ENCODE measurements around the gene DOLK.
"Not testable (repeated sequence)": the region's sequence is repeated elsewhere in the genome, so short reads cannot be mapped to it uniquely, and the experiment has no call there.

The DOLK gene

GRCh38 chr9:128972956-128973355 lies 25.6 kb upstream of the DOLK start:
- no peak for DNase-seq (ENCODE audit: low read depth)
- H3K4me3 ChIP-seq (ENCODE audit: low read depth, low read length): no peak overlapping the region
- TF ChIP-seq CTCF (IDR thresholded peaks at IDR 0.05; ENCODE audit: low read depth, low read length, missing control alignments): no peak

- H3K4me3 ChIP-seq (ENCODE audit: low read depth, low read length): no peak overlapping the region
- no peak for TF ChIP-seq CTCF (IDR thresholded peaks at IDR 0.05; ENCODE audit: low read depth, low read length, missing control alignments)
- DNase-seq (ENCODE audit: low read depth): no peak
Observed at GRCh38 chr9:128969491-128969890, 22.1 kb upstream of the DOLK start.

GRCh38 chr9:128961403-128961802 lies 14.0 kb upstream of the DOLK start:
- DNase-seq (ENCODE audit: low read depth); H3K4me3 ChIP-seq (ENCODE audit: low read depth, low read length): not testable (repeated sequence)

- peak overlapping the region; percentile 98 for H3K4me3 ChIP-seq (ENCODE audit: low read depth, low read length)
- no peak for TF ChIP-seq CTCF (IDR thresholded peaks at IDR 0.05; ENCODE audit: low read depth, low read length, missing control alignments)
- DNase-seq (ENCODE audit: low read depth): no peak
Observed at GRCh38 chr9:128947277-128947526, 201 bp downstream of the DOLK start.

- no peak for TF ChIP-seq CTCF (IDR thresholded peaks at IDR 0.05; ENCODE audit: low read depth, low read length, missing control alignments)
- DNase-seq (ENCODE audit: low read depth): no peak
Observed at GRCh38 chr9:128946571-128947276, 679 bp downstream of the DOLK start.

GRCh38 chr9:128945798-128946501 lies 1.5 kb downstream of the DOLK start:
- no peak for DNase-seq (ENCODE audit: low read depth)
- no peak for TF ChIP-seq CTCF (IDR thresholded peaks at IDR 0.05; ENCODE audit: low read depth, low read length, missing control alignments)
- H3K4me3 ChIP-seq (ENCODE audit: low read depth, low read length): no peak overlapping the region

More at GRCh38 chr9:128946571-128947276, 679 bp downstream of the DOLK start:
- H3K4me3 ChIP-seq (ENCODE audit: low read depth, low read length): peak overlapping the region; percentile 98

GRCh38 chr9:128944966-128945365 lies 2.4 kb downstream of the DOLK start:
- DNase-seq (ENCODE audit: low read depth); H3K4me3 ChIP-seq (ENCODE audit: low read depth, low read length): not testable (repeated sequence)
